GM21447 (cell line): ENCODE measurements around the gene CFDP1.
A peak's percentile ranks its signal among the peaks of the same experiment; 100 is the strongest.

Experiments used
- ATAC-seq: cut with Tn5 transposase; IDR thresholded peaks from one replicate; pipeline ENCODE4 v1.9.1; 2021; ENCODE audit not compliant: unreplicated experiment

The CFDP1 gene

GRCh38 chr16:75252946-75253911 lies 180.1 kb downstream of the CFDP1 start:
- no peak for ATAC-seq

- no peak for ATAC-seq
Measured at GRCh38 chr16:75252049-75252864, 181.0 kb downstream of the CFDP1 start.

- ATAC-seq: peak; percentile 74
Measured at GRCh38 chr16:75251280-75252048, 181.8 kb downstream of the CFDP1 start, which contains the start of gene BCAR1. Gene BCAR1, minus strand, starts transcription at chr16:75251624. Its CDS starts 142 bp downstream, at chr16:75251482.

GRCh38 chr16:75250809-75251279 lies 182.5 kb downstream of the CFDP1 start:
- peak; percentile 39 for ATAC-seq

- no peak for ATAC-seq
Measured at GRCh38 chr16:75250089-75250808, 183.1 kb downstream of the CFDP1 start.

- ATAC-seq: no peak
Measured at GRCh38 chr16:75249441-75249840, 183.9 kb downstream of the CFDP1 start.

- no peak for ATAC-seq
Measured at GRCh38 chr16:75248536-75249380, 184.5 kb downstream of the CFDP1 start.

GRCh38 chr16:75248142-75248535 lies 185.2 kb downstream of the CFDP1 start:
- no peak for ATAC-seq

- ATAC-seq: no peak
Measured at GRCh38 chr16:75247249-75247648, 186.1 kb downstream of the CFDP1 start.

GRCh38 chr16:75246504-75247205 lies 186.6 kb downstream of the CFDP1 start:
- ATAC-seq: no peak

- peak; percentile 40 for ATAC-seq
Measured at GRCh38 chr16:75244844-75245758, 188.2 kb downstream of the CFDP1 start.

GRCh38 chr16:75244225-75244809 lies 189.0 kb downstream of the CFDP1 start:
- no peak for ATAC-seq
